ENCODE measurements around the gene PTPN13.

DNA sequence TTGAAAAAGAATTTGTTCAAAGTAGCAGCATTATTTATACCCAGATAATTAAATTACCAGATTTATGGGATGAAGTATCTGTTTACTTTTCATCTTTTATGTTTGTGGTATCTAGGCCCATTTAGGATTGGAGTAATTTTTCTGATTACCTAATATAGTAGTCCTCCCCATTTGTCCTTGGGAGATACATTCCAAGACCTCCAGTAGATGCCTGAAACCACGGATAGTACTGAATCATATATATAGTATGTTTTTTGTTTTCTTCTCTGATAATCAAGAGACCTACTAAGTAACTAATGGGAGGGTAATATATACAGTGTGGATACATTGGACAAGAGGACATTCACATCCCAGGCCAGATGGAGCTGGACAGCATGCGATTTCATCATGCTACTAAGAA lies 30.7 kb upstream of the PTPN13 start:
- TF ChIP-seq CTCF (IDR thresholded peaks at IDR 0.05) (no peak), POLR2AphosphoS5 (IDR thresholded peaks at IDR 0.05; ENCODE audit: insufficient read depth in 1 of 2, low read depth in 1 of 2) (no peak)
